IMR-90 (cell line): Measurements from ENCODE around the gene MAPKAP1. TPM values are rescaled to one million over a fixed set of nuclear protein-coding genes. Genes with fewer than 3 reads are reported as not detected.

Experiments used
- ATAC-seq: fragments of 200-7000 bp; cut with Tn5 transposase; 2 replicates; pipeline ENCODE4 v1.9.1; 2020; ENCODE audit warnings: low read depth, mild to moderate bottlenecking, moderate library complexity
- BruUV-seq: library from RNA; stranded (reverse); fragments of 400-500 nt; replicated peaks from 2 replicates; lab custom pipeline; 2021; lab: Mats Ljungman, UMichigan
- CTCF ChIA-PET: fragments of 300-600 bp; formaldehyde crosslinking; extraction: SDS; loops from one replicate; lab custom pipeline; 2021; ENCODE audit warnings: antibody characterized with exemption; lab: Yijun Ruan, JAX
- POLR2A ChIA-PET: fragments of 300-600 bp; sonication (Branson Sonifier 250); formaldehyde crosslinking; loops from one replicate; lab custom pipeline; 2022; ENCODE audit warnings: antibody characterized with exemption; ENCODE audit not compliant: unreplicated experiment; lab: Charles Lee
- DNase-seq: peaks from one replicate; pipeline ENCODE4 v3.0.0; 2013
- H2AFZ ChIP-seq: replicated peaks from 2 replicates; pipeline ENCODE3; 2013; ENCODE audit warnings: low read length, mild to moderate bottlenecking; ENCODE audit not compliant: poor library complexity
- H2AK5ac ChIP-seq: 2 replicates; pipeline ENCODE4 v1.6.1; 2013; ENCODE audit warnings: low read depth, low read length, inconsistent platforms
- H2AK9ac ChIP-seq: replicated peaks from 2 replicates; pipeline ENCODE3; 2013; ENCODE audit warnings: mild to moderate bottlenecking, low read depth, low read length, moderate library complexity; ENCODE audit not compliant: poor library complexity
- H2BK120ac ChIP-seq: 2 replicates; pipeline ENCODE4 v1.6.1; 2013; ENCODE audit warnings: low read depth, low read length, inconsistent platforms
- H2BK15ac ChIP-seq: 3 replicates; pipeline ENCODE4 v1.6.1; 2013; ENCODE audit warnings: low read depth, low read length, inconsistent platforms
- H2BK20ac ChIP-seq: 2 replicates; pipeline ENCODE4 v1.6.1; 2013; ENCODE audit warnings: low read depth, mild to moderate bottlenecking, inconsistent platforms, low read length, moderate library complexity
- H2BK5ac ChIP-seq: 2 replicates; pipeline ENCODE4 v1.6.1; 2013; ENCODE audit warnings: mild to moderate bottlenecking, low read depth, low read length, inconsistent platforms; ENCODE audit not compliant: poor library complexity, severe bottlenecking
- H3K14ac ChIP-seq: replicated peaks from 2 replicates; pipeline ENCODE4 v1.6.1; 2013; ENCODE audit warnings: low read depth, low read length, inconsistent platforms
- H3K18ac ChIP-seq: 2 replicates; pipeline ENCODE4 v1.6.1; 2013; ENCODE audit warnings: low read depth, low read length, control low read depth
- H3K23ac ChIP-seq: 2 replicates; pipeline ENCODE4 v1.6.1; 2013; ENCODE audit warnings: low read depth, low read length, inconsistent platforms
- H3K27ac ChIP-seq: 2 replicates; pipeline ENCODE4 v1.5.1; 2013; ENCODE audit warnings: mild to moderate bottlenecking, control low read depth, low read length; ENCODE audit not compliant: insufficient read depth
- H3K27me3 ChIP-seq: 2 replicates; pipeline ENCODE4 v1.6.1; 2013; ENCODE audit warnings: low read length; ENCODE audit not compliant: control insufficient read depth, insufficient read depth
- H3K36me3 ChIP-seq: 2 replicates; pipeline ENCODE4 v1.6.1; 2013; ENCODE audit warnings: low read length, mixed read lengths; ENCODE audit not compliant: control insufficient read depth, insufficient read depth
- H3K4ac ChIP-seq: 2 replicates; pipeline ENCODE4 v1.6.1; 2013; ENCODE audit warnings: low read depth, low read length, inconsistent platforms
- H3K4me1 ChIP-seq: 2 replicates; pipeline ENCODE4 v1.6.1; 2013; ENCODE audit warnings: low read length, mixed read lengths; ENCODE audit not compliant: control insufficient read depth, insufficient read depth
- H3K4me2 ChIP-seq: 2 replicates; pipeline ENCODE4 v1.6.1; 2013; ENCODE audit warnings: low read depth, mild to moderate bottlenecking, control low read depth, low read length, moderate library complexity
- H3K4me3 ChIP-seq: 2 replicates; pipeline ENCODE4 v1.5.1; 2013; ENCODE audit warnings: low read depth, mild to moderate bottlenecking, control low read depth, low read length, moderate library complexity; ENCODE audit not compliant: insufficient read depth
- H3K56ac ChIP-seq: 2 replicates; pipeline ENCODE4 v1.6.1; 2013; ENCODE audit warnings: low read length, inconsistent platforms; ENCODE audit not compliant: insufficient read depth; ENCODE audit errors: extremely low read depth
- H3K79me1 ChIP-seq, 2 experiments: 2 replicates each; pipeline ENCODE4 v1.6.1; 2013; ENCODE audit warnings: low read length in 2 of 2, inconsistent platforms in 1 of 2, low read depth in 1 of 2
- H3K9ac ChIP-seq: 2 replicates; pipeline ENCODE4 v1.6.1; 2013; ENCODE audit warnings: low read depth, low read length, control low read depth
- H3K9me1 ChIP-seq: 2 replicates; pipeline ENCODE4 v1.6.1; 2013; ENCODE audit warnings: low read length, inconsistent platforms; ENCODE audit not compliant: insufficient read depth
- H3K9me3 ChIP-seq: 2 replicates; pipeline ENCODE4 v1.6.1; 2013; ENCODE audit warnings: low read length; ENCODE audit not compliant: control insufficient read depth, insufficient read depth
- H4K20me1 ChIP-seq: 2 replicates; pipeline ENCODE4 v1.6.1; 2013; ENCODE audit warnings: low read length, inconsistent platforms; ENCODE audit not compliant: insufficient read depth
- H4K5ac ChIP-seq: 2 replicates; pipeline ENCODE4 v1.6.1; 2013; ENCODE audit warnings: mild to moderate bottlenecking, low read depth, low read length, control low read depth
- H4K8ac ChIP-seq, 2 experiments: 2 replicates each; pipeline ENCODE4 v1.6.1; 2013; ENCODE audit warnings: low read depth in 2 of 2, low read length in 2 of 2, control low read depth in 1 of 2, inconsistent platforms in 1 of 2
- H4K91ac ChIP-seq: 2 replicates; pipeline ENCODE4 v1.6.1; 2013; ENCODE audit warnings: low read depth, low read length, inconsistent platforms; ENCODE audit not compliant: insufficient read depth
- BHLHE40 ChIP-seq: fragments of 150-350 bp; IDR thresholded peaks from 2 replicates; pipeline ENCODE4 v1.6.1; 2016; ENCODE audit warnings: mild to moderate bottlenecking, low read depth, low read length
- CEBPB ChIP-seq: IDR thresholded peaks from 2 replicates; pipeline ENCODE4 v1.6.1; 2012; ENCODE audit warnings: low read depth, low read length, improper control_type of control experiment
- CHD1 ChIP-seq: IDR thresholded peaks from 2 replicates; pipeline ENCODE4 v1.6.1; 2012; ENCODE audit warnings: low read depth, low read length, improper control_type of control experiment
- ELK1 ChIP-seq: fragments of 150-350 bp; IDR thresholded peaks from 2 replicates; pipeline ENCODE4 v1.6.1; 2016; ENCODE audit warnings: low read depth, mild to moderate bottlenecking, low read length, moderate library complexity, borderline replicate concordance
- FOS ChIP-seq: fragments of 150-350 bp; IDR thresholded peaks from 2 replicates; pipeline ENCODE4 v1.6.1; 2016; ENCODE audit warnings: low read depth, low read length
- MAFK ChIP-seq: IDR thresholded peaks from 2 replicates; pipeline ENCODE4 v1.6.1; 2012; ENCODE audit warnings: low read depth, low read length, improper control_type of control experiment
- MXI1 ChIP-seq: IDR thresholded peaks from 2 replicates; pipeline ENCODE4 v1.6.1; 2012; ENCODE audit warnings: low read depth, mild to moderate bottlenecking, low read length, moderate library complexity, borderline replicate concordance
- NFE2L2 ChIP-seq: fragments of 150-350 bp; IDR thresholded peaks from 2 replicates; pipeline ENCODE4 v1.6.1; 2016; ENCODE audit warnings: low read depth, mild to moderate bottlenecking, low read length
- POLR2A ChIP-seq: IDR thresholded peaks from 2 replicates; pipeline ENCODE4 v1.6.1; 2012; ENCODE audit warnings: mild to moderate bottlenecking, low read depth, low read length
- RAD21 ChIP-seq: IDR thresholded peaks from 2 replicates; pipeline ENCODE4 v1.6.1; 2012; ENCODE audit warnings: low read length, improper control_type of control experiment
- RCOR1 ChIP-seq: IDR thresholded peaks from 2 replicates; pipeline ENCODE4 v1.6.1; 2012; ENCODE audit warnings: mild to moderate bottlenecking, low read length, improper control_type of control experiment; ENCODE audit not compliant: insufficient replicate concordance
- RFX5 ChIP-seq: IDR thresholded peaks from 2 replicates; pipeline ENCODE4 v1.8.0; 2012; ENCODE audit warnings: low read depth, mild to moderate bottlenecking, low read length, moderate library complexity
- SMC3 ChIP-seq: fragments of 150-350 bp; IDR thresholded peaks from 2 replicates; pipeline ENCODE4 v1.6.1; 2016; ENCODE audit warnings: low read depth, mild to moderate bottlenecking, antibody characterized with exemption, low read length, moderate library complexity
- USF2 ChIP-seq: fragments of 150-350 bp; IDR thresholded peaks from 2 replicates; pipeline ENCODE4 v1.6.1; 2017; ENCODE audit warnings: mild to moderate bottlenecking, antibody characterized with exemption, low read length, low read depth
- WGBS, 2 experiments: methylation state at CpG; one replicate each; pipeline versions ENCODE4 v1.1.5 to v1.1.7; 2013; ENCODE audit warnings: missing lambda C conversion rate in 2 of 2; ENCODE audit not compliant: insufficient read length in 1 of 2; ENCODE audit errors: extremely low coverage in 2 of 2; 5-methylcytosine and 5-hydroxymethylcytosine counted together
- dilution Hi-C: fragments of 300-500 bp; cut with HindIII; formaldehyde crosslinking; loops from one replicate; pipeline ENCODE4 v1.14.3; 2018; ENCODE audit warnings: low sequenced_read_pairs; ENCODE audit not compliant: unreplicated experiment
- in situ Hi-C: fragments of 300-500 bp; cut with MboI; formaldehyde crosslinking; loops from 3 replicates; pipeline ENCODE4 v1.14.3; 2019; ENCODE audit warnings: low sequenced_read_pairs, inconsistent platforms, mixed read lengths
- intact Hi-C: fragments of 100-400 bp; cut with micrococcal nuclease; formaldehyde crosslinking; loops from 2 replicates; pipeline ENCODE4 v1.10.0; 2022
- polyA plus RNA-seq, 3 experiments: library from polyadenylated mRNA; depleted of rRNA; stranded (reverse); fragments of >200 nt; gene quantifications; 2 replicates each; pipeline ENCODE4 v1.2.3, GENCODE V29; 2012; ENCODE audit warnings: low replicate concordance in 1 of 3
- total RNA-seq: library from RNA; depleted of rRNA; stranded (reverse); fragments of >200 nt; gene quantifications from 2 replicates; pipeline ENCODE4 v1.2.3, GENCODE V29; 2012
- TF ChIP-seq, protein P1 (sequence below): conservative IDR thresholded peaks from 2 replicates; pipeline ENCODE4 v1.5.1; 2012; ENCODE audit warnings: mild to moderate bottlenecking, low read depth, low read length, improper control_type of control experiment

MAPKAP1 gene
- total and polyA plus RNA-seq, 2 of the 4 experiments (the other 2 are of a cell fraction) = 87.2 to 158 TPM

DNA sequence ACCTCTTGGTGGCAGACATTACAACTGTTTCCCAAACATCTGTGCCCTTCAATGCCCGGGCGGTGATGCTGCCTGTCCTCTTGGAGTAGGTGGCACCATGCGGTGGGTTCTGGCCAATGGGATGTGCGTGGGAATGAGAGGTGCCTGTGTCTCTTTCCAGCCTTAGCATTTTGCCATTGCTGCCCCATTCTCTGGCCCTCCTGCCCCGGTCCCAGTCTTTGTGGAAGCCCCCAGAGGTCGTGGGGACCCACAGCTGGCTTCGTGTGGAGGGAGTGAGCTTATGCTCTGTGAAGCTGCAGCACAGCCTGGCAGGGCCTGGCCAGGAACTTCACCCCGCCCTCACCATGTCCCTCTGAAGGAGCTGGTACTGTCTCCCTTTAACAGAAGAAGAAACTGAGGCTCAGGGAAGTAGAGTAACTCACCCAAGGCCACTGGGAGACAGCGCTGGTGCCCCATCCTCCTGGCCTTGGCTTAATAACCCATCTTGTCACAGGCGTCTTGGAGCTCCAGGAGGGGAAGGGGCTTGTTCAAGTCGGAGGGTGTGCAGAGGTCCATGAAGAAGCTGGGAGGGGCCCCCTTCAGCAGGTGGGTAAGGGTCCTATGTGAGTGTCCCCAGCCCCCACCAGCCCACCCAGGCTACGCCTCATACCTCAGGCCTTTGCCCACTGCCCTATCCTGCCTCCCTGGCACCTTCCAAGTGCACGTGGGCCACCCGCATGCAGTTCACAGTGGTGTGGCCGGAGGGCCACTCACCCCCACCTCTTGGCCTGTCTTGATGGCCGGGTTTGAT, 271.8 kb downstream of the MAPKAP1 start:
- intact Hi-C loops (no loop called here), in situ Hi-C loops (no loop called here), dilution Hi-C loops (no loop called here)
- Histone ChIP-seq H3K79me1 (no peaks in the 10 kb centered on the region), H2AK9ac (peak overlapping the region; percentile 42), H4K91ac (no peak overlapping the region), H2BK5ac (no peak overlapping the region), H3K4ac (no peak overlapping the region), H3K4me2 (no peak overlapping the region), H3K23ac (no peak overlapping the region), H2BK20ac (no peak overlapping the region), H3K27ac (no peak overlapping the region), H2AFZ (no peak overlapping the region), H3K9me1 (no peaks in the 10 kb centered on the region), H4K5ac (no peak overlapping the region), H2BK120ac (no peak overlapping the region), H3K4me1 (no peaks in the 10 kb centered on the region), H3K9me3 (no peaks in the 10 kb centered on the region), H2BK15ac (no peak overlapping the region), H3K4me3 (no peak overlapping the region), H3K9ac (no peak overlapping the region), H3K14ac (no peak overlapping the region), H3K36me3 (peaks cover 9% of the 10 kb centered on the region; the same call in 1 of the 2 replicates), H3K18ac (no peak overlapping the region), H3K27me3 (no peaks in the 10 kb centered on the region), H3K56ac (no peak overlapping the region), H4K20me1 (no peaks in the 10 kb centered on the region), H2AK5ac (no peak overlapping the region), H4K8ac (no peak overlapping the region)
- DNase-seq = no peak
- WGBS, 2 experiments = 93% methylated on average over 3 of the region's 16 CpGs; no CpG with 5 or more reads in 1 of the 2 experiments
- no peak; the same call in 1 of the 2 replicates for ATAC-seq
- ChIA-PET POLR2A (no interaction called here), CTCF (interaction anchor here (0.6 kb wide), 1 partner anchor 387 kb away, joined by 3 read pairs; no protein-coding TSS in a partner anchor)
- no TSS peak for BruUV-seq
- TF ChIP-seq SMC3 (no peak), USF2 (no peak), RCOR1 (no peak), ELK1 (no peak), BHLHE40 (no peak), RFX5 (no peak), MXI1 (no peak), NFE2L2 (no peak), RAD21 (no peak), POLR2A (no peak), CEBPB (no peak), MAFK (no peak), FOS (no peak), CHD1 (no peak)
- TF ChIP-seq, protein P1, sequence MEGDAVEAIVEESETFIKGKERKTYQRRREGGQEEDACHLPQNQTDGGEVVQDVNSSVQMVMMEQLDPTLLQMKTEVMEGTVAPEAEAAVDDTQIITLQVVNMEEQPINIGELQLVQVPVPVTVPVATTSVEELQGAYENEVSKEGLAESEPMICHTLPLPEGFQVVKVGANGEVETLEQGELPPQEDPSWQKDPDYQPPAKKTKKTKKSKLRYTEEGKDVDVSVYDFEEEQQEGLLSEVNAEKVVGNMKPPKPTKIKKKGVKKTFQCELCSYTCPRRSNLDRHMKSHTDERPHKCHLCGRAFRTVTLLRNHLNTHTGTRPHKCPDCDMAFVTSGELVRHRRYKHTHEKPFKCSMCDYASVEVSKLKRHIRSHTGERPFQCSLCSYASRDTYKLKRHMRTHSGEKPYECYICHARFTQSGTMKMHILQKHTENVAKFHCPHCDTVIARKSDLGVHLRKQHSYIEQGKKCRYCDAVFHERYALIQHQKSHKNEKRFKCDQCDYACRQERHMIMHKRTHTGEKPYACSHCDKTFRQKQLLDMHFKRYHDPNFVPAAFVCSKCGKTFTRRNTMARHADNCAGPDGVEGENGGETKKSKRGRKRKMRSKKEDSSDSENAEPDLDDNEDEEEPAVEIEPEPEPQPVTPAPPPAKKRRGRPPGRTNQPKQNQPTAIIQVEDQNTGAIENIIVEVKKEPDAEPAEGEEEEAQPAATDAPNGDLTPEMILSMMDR = no peak
